Nucleus accumbens (tissue), 56 donors: ENCODE data around the gene DSCAML1.
A peak's percentile ranks its signal among the peaks of the same experiment; 100 is the strongest.
"Not testable (repeated sequence)": the region's sequence is repeated elsewhere in the genome, so short reads cannot be mapped to it uniquely, and the experiment has no call there.

ENCODE experiments used
- DNase-seq, 56 donors: peaks; one replicate each; lab custom pipeline; 2025; lab: John Stamatoyannopoulos, UW

The DSCAML1 gene

DNA sequence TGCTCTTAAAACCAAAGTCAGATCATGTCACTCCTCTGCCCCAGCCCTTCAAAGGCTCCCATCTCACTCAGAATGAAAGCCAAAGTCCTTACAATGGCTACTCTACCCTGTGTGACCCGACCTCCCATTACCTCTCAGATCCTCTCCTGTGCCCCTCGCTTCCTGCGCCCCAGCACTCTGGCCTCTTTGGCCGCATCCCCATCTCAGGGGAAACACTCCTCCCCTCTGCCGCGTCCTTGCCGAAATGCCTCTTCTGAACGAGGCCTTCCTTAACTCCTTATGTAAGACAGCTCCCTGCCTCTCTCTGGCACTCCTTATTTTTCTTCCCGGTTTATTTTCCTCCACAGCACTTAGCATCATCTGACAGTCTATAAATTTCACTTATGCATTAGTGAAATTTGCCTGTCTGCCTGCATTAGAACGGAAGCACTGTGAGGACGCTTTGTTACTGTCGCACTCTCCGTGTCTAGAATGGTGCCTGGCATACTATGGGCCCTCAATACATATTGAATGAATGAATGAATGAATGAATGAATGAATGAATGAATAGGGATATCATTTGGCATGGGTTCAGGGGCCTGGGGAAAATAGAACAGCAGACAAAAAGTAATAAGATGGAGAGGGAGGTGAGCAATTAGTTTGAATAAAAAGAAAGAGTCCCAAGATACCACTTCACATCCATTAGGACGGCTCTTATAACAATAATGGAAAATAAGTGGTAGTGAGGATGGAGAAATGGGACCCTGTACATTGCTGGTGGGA is 331.6 kb downstream of the DSCAML1 start:
- DNase-seq: no peak

DNA sequence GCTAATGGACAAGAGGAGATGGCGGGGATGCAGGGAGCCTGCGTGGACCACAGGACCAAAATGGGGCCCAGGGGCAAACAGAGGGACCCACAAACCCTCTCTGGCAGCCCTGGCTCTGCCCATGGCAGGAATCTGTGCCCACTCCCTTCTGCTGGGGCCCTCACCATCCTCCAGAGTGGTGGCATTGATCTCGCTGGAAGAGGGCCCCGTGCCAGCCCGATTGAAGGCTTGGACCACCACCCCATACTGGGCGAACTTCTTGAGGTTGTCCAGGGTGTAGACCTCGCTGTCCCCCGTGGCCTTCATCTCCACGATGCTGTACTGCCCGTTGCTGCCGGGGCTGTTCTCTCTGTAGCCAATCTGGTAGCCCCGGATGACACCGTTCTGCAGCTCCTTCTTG is 332.2 kb downstream of the DSCAML1 start:
- DNase-seq: no peak

GRCh38 chr11:117462864-117463247 is 334.2 kb downstream of the DSCAML1 start:
- DNase-seq: no peak

GRCh38 chr11:117462183-117462863 is 334.7 kb downstream of the DSCAML1 start:
- DNase-seq: no peak

DNA sequence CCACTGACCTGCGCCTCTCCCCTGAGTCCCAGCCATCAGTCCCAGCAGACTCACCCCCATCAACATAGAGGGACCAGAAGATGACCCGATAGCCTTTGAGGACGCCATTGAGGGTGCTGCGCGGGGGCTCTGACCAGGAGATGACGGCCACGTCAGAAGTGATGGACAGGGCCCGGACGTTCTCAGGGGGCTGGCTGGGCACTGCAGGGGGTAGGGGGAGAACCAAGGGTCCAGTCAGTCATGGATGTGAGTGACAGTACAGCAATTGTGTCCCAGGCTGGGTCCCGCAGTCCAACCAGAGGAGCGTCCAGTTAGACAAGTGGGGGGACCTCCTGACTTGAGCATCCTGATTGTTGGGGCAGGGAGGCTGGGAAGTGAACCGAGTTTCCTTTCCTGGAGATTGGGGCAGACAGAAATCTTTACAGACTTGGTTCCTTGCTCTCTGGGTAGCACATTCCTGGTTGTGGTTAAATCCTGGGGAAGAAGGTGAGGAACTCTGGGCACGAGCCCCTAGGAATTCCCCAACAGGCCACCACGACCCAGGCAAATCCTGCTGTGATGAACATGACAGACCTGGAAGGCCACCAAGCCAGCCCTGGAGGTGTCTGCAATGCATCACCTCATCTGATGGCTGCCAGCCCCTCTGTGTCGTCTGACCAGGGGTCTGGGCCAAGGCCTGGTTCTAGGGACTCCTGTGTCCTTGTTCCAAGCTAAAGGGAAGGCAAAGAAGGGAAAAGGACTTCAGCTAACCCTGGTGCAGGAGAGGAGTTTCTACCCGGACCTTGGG is 335.4 kb downstream of the DSCAML1 start:
- DNase-seq: no peak

DNA sequence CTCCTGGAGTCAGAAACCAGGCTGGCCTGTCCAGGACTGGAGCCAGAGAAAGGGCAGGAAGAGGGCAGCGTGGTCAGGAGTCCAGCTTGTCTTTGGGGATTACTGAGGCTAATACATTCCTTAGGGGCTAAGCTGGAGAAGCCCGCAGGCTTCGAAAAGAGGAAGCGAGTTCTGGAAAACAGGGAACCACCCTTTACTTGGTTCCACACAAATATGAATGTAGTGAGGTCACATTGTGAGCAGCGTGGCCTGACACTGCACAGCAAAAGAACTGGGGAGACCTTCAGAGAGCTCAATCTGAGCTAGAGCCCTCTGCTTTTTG is 337.1 kb downstream of the DSCAML1 start:
- DNase-seq: no peak

DNA sequence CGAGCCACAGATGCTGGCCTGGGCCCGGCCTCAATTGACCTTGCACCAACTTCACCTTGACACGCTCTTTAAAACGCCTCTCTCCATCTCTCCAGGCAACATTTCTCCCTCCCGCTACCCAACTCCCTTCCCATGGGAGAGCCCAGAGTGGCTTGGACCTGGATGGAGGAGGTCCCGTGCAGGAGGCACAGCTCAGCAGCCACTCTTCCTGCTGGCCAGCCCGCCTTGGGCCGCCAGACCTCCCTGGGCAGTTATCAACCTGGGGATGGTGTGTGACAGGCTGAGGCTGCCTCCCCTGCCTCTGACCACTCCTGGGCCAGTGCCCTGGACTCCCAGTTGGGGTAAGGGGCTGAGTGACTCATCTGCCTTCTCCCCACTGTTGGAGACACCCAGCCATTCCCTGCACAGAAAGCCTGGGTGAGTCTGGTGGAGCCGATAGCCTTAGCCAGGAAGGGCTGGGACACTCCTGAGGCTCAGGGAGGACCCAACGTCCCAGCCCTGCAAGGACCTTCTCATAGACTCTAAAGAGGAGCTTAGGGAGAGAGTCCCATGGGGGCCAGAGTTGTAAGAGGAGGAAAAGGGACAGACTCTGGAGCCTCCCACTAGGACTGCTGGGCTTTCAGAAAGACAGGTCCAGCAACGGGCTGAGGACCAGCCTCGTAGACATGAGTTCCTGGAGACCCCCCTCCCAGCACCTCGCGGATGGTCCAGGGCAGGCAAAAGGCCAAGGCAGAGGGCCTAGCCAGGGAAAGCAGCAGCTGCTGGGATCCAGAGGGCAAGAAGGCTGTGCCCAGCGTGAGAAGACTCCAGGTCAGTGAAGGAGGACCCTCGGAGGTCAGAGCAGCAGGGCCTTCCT is 337.7 kb downstream of the DSCAML1 start:
- DNase-seq: no peak

- peak in 3 of 56 donors; percentile 11 to 48 (median 17) for DNase-seq
These were observed 338.5 kb downstream of the DSCAML1 start for GRCh38 chr11:117458275-117459122.

- no peak for DNase-seq
These were observed 339.2 kb downstream of the DSCAML1 start for GRCh38 chr11:117457835-117458234.

DNA sequence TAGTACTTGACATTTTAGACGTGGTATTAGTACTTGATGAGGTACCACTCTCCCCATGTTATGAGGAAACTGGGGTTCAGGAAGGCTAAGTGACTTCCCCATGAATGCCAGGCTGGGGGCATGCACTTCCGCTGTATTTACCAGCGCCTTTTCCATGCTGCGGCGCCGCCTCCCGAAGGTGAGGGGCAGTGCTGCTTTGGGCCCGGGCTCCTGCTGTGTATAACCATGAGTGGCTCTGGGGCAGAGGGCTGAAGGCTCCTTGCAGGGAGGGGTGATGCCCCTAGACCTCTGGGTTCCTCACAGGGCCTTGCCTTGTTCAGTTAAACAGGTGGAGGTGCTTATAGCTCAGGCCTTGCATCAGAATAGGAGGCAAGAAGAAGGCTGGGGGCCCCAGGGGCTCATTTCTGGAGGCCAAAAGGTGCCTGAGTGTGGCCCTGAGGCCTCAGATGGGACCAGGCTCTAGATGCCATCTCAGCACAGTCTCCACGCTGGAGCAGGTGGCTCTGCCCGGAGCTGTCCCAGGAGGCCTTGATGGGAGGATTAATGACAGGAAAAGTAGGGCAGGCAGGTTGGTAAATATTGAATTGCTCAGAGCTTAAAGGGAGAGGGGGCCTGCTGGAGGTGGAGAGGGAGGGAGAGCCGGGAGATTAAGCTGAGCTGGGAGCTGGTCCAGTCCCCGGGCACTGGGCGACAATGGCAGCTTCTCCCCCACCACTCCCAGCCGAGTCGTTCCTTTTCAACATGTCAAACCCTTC is 339.8 kb downstream of the DSCAML1 start:
- no peak for DNase-seq

DNA sequence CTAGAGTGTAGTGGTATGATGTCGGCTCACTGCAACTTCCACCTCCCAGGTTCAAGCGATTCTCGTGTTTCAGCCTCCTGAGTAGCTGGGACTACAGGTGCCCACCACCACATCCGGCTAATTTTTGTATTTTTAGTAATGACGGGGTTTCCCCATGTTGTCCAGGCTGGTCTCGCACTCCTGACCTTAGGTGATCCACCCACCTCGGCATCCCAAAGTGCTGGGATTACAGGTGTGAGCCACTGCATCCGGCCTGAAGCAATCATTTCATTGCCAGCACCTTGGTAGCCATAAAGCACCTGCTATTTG is 340.3 kb downstream of the DSCAML1 start:
- DNase-seq: not testable (repeated sequence)

DNA sequence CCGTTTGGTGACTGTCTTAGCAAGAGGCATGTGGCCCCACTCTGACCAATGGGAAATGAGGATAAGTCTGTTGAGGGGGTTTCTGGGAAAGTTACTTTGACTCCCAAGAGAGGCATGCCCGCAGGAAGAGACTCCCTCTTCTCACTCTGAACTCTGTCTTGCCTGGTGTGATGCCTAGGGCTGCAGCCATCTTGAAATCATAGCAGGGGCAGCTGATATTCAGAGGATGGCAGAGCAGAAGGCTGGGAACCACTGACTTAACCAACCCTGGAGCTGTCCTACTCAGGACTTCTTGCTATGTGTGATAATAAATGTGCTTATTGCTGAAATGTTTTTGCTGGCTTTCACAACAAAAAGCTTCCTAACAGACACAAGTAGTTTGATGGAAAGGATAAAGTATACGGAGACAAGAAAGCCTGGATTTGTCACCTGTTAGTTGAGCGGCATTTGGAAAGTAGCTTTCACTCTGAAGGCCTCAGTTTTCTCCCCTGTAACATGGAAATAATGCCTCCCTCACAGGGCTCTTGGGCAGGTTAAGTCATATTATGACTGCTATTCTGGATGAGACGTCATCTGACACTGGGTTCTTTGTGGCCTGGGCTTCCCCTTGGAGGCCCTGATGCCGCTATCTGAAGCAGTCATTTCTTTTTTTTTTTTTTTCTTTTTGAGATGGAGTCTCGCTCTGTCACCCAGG is 340.8 kb downstream of the DSCAML1 start:
- no peak for DNase-seq

GRCh38 chr11:117454564-117454917 is 342.5 kb downstream of the DSCAML1 start:
- no peak for DNase-seq

DNA sequence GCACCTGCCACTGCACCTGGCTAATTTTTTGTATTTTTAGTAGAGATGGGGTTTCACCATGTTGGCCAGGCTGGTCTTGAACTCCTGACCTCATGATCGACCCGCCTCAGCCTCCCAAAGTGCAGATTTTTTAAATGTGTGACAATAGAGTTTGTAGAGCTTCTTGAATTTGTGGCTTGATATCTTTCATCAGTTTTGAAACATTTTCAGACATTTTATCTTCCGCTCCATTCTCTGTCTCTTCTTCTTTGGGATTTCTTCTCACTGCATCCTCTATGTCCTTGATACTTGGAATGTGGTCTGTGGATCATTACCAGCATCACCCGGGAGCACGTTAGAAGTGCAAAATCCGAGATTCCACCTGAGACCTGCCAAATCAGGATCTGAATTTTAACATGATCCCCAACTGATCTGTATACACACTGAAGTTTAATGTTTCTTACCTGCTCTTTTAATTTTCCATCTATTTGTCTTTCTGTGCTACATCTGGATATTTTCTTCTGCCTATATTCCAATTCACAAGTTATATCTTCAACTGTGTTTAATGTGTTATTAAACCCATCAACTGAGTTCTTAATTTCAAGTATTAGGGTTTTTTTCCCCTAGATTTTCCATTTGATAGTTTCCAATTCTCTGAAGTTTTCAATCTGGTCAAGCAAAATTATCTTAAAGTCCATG is 343.0 kb downstream of the DSCAML1 start:
- no peak for DNase-seq

GRCh38 chr11:117449111-117449693 is 347.8 kb downstream of the DSCAML1 start:
- DNase-seq: no peak

GRCh38 chr11:117444711-117445658 is 352.0 kb downstream of the DSCAML1 start:
- DNase-seq: peak in 2 of 56 donors; percentile 10 to 15
